GM12892 (cell line): ENCODE results near the gene UBE2H.
"Not testable (repeated sequence)": the region's sequence is repeated elsewhere in the genome, so short reads cannot be mapped to it uniquely, and the experiment has no call there.

Experiments
- DNase-seq: peaks from one replicate; pipeline ENCODE4 v3.0.0; 2011; ENCODE audit not compliant: insufficient read length
- FAIRE-seq: peaks from 2 replicates; lab custom pipeline; 2011; peaks lifted over from hg19 to GRCh38; lab: Jason Lieb, UNC
- POLR2A ChIP-seq: IDR thresholded peaks from 2 replicates; pipeline ENCODE4 v1.6.1; 2011; ENCODE audit warnings: low read depth, low read length, control low read depth
- POLR2AphosphoS5 ChIP-seq: IDR thresholded peaks from 2 replicates; pipeline ENCODE4 v1.6.1; 2011; ENCODE audit warnings: low read depth, low read length, control low read depth
- TAF1 ChIP-seq: IDR thresholded peaks from 2 replicates; pipeline ENCODE4 v1.6.1; 2011; ENCODE audit warnings: low read depth, mild to moderate bottlenecking, control low read depth, low read length, borderline replicate concordance

The UBE2H gene

GRCh38 chr7:129903935-129904334 lies 48.8 kb downstream of the UBE2H start:
- TF ChIP-seq POLR2AphosphoS5 (no peak), TAF1 (no peak), POLR2A (no peak)
- FAIRE-seq (no peak), DNase-seq (no peak)

DNA sequence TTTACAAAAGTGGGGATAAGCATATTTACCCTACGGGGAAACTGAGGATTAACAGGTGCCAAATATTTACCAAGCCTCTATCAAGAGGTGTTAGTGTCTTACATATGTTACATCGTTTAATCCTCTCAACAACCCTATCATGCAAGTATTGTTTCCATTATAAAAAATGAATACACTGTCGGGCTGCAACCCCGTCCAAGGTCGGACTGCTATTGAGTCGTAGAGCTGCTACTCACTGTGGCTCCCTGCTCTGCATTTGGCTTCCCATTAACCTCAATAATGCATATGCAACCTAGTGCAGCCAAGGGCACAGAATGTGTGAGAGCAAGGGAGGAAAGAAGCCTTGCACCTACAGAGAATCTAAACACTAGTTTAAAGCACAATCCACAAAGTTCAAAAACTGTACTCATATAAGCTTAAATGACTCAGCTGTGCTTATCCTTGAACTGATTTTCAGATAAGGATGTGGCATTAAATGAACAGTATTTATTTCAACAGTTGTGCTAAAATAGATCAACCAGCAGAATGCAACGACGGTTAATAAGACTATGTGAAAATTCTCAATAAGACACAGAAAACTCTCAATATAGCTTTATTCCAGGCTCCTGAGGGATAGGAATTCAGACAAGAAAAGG lies 49.9 kb downstream of the UBE2H start:
- no peak for TF ChIP-seq POLR2AphosphoS5
- no peak for TF ChIP-seq POLR2A
- no peak for TF ChIP-seq TAF1
- DNase-seq (no peak), FAIRE-seq (no peak)

DNA sequence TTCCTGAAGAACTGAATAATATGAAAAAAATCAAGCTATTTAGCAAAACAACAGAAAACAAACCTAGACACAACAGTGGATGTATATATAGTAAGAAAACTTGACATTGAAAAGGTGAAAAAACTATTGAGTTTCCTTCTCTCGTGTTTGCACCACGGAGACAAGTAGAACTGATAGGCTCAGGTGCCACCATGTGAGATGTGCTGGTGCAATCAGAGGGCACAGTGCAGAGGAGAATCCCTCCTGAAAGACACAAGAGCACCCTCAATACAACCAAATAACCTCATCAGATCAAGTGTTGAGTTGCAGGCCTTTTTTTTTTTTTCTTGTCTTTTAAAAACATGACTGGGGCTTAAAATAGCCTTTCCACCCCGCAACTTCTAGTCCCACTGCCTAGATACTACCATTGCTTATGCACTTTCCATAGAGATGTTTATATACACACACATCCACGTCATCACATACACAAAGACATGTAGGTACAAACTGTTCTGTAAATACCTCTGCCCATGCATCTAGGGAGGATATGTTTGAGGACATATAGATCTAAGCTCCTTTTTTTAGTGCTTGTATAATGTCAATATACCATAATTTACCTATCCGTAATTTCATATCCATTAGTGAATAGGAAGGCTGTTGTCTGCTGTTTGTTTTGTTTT lies 54.1 kb downstream of the UBE2H start:
- FAIRE-seq, result no peak
- no peak for TF ChIP-seq POLR2A
- DNase-seq, result no peak

GRCh38 chr7:129898007-129898406 lies 54.8 kb downstream of the UBE2H start:
- FAIRE-seq (no peak), DNase-seq (no peak)
- TF ChIP-seq TAF1, result no peak
- TF ChIP-seq POLR2A, result no peak
- no peak for TF ChIP-seq POLR2AphosphoS5

- no peak for TF ChIP-seq POLR2AphosphoS5
- no peak for TF ChIP-seq TAF1
- TF ChIP-seq POLR2A, result no peak
- no peak for DNase-seq
- no peak for FAIRE-seq
These were observed 56.0 kb downstream of the UBE2H start for GRCh38 chr7:129896568-129897382.

DNA sequence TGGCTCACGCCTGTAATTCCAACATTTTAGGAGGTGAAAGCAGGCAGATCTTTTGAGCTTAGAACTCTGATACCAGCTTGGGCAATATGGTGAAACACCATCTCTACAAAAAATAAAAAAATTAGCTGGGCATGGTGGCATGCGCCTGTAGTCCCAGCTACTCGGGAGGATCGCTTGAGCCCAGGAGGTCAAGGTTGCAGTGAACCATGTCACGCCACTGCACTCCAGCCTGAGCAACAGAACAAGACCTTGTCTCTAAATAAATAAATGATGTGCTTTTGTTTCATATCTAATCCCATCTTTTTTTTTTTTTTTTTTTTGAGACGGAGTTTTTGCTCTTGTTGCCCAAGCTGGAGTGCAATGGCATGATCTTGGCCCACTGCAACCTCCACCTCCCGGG lies 58.6 kb downstream of the UBE2H start:
- not testable (repeated sequence) for DNase-seq, FAIRE-seq

DNA sequence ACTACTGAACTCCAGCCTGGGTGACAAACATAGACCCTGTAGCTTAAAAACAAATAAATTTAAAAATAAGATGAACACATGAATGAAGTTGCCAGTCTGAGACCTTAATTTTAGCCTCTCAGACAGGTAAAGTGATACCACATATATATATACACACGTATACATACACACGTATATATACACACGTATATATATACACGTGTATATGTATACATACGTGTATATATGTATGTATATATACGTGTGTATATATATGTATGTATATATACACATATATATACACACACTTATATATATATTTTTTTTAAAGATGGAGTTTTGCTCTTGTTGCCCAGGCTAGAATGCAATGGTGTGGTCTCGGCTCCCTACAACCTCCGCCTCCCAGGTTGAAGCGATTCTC lies 62.7 kb downstream of the UBE2H start:
- DNase-seq (no peak), FAIRE-seq (no peak)
- TF ChIP-seq TAF1, result no peak
- TF ChIP-seq POLR2A, result no peak
- no peak for TF ChIP-seq POLR2AphosphoS5

- FAIRE-seq, result no peak
- no peak for TF ChIP-seq POLR2AphosphoS5
- TF ChIP-seq POLR2A, result no peak
- TF ChIP-seq TAF1, result no peak
- DNase-seq, result no peak
These were observed 63.5 kb downstream of the UBE2H start for GRCh38 chr7:129889133-129889844.

DNA sequence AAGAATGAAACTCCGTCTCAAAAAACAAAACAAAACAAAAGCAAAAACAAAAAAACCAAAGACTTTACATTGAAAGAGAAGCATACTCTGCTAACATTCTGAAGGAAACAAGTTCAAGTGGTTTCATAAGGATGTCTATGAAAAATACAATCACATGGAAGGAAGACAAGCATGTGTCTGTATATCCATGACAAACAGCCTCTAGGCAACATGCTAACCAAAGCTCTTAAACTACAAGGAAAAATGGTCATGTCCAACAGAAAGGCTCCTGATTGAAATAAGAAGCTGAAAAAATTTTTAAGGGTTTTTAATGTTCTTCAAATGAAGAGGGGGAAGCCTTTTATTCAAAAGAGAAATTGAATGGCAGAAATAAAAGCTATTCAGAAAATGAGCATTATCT lies 64.9 kb downstream of the UBE2H start:
- no peak for DNase-seq
- no peak for TF ChIP-seq POLR2AphosphoS5
- FAIRE-seq, result no peak

- no peak for FAIRE-seq
- TF ChIP-seq POLR2A (no peak), POLR2AphosphoS5 (no peak), TAF1 (no peak)
- DNase-seq, result no peak
These were observed 66.0 kb downstream of the UBE2H start for GRCh38 chr7:129886818-129887186.

GRCh38 chr7:129886167-129886817 lies 66.5 kb downstream of the UBE2H start:
- FAIRE-seq (no peak), DNase-seq (no peak)
- TF ChIP-seq POLR2A (no peak), POLR2AphosphoS5 (no peak), TAF1 (no peak)

GRCh38 chr7:129884495-129884894 lies 68.3 kb downstream of the UBE2H start:
- TF ChIP-seq POLR2A (no peak), POLR2AphosphoS5 (no peak), TAF1 (no peak)
- FAIRE-seq, result no peak

More at GRCh38 chr7:129884495-129884894, 68.3 kb downstream of the UBE2H start:
- no peak for DNase-seq
